Mesodermal cell (in vitro differentiated cells): ENCODE measurements around the gene ARL8A.

Experiments
- H3K27ac ChIP-seq: 2 replicates; pipeline ENCODE4 v1.7.0; 2013; ENCODE audit warnings: mild to moderate bottlenecking, low read depth, low read length, moderate library complexity; ENCODE audit not compliant: severe bottlenecking
- H3K36me3 ChIP-seq: 2 replicates; pipeline ENCODE4 v1.7.1; 2013; ENCODE audit warnings: mild to moderate bottlenecking, low read length, moderate library complexity; ENCODE audit not compliant: control insufficient read depth, insufficient read depth
- H3K4me1 ChIP-seq: one replicate; pipeline ENCODE4 v1.7.1; 2013; ENCODE audit warnings: mild to moderate bottlenecking, low read length; ENCODE audit not compliant: insufficient read depth, control insufficient read depth, poor library complexity, severe bottlenecking
- H3K4me3 ChIP-seq: 2 replicates; pipeline ENCODE4 v1.7.0; 2013; ENCODE audit warnings: low read length, control low read depth, mild to moderate bottlenecking; ENCODE audit not compliant: insufficient read depth, poor library complexity, severe bottlenecking; ENCODE audit errors: extremely low read depth
- H3K9me3 ChIP-seq: 2 replicates; pipeline ENCODE4 v1.7.1; 2013; ENCODE audit warnings: mild to moderate bottlenecking, low read length, moderate library complexity; ENCODE audit not compliant: control insufficient read depth
- WGBS, 2 experiments: methylation state at CpG; one replicate each; pipeline ENCODE4 v1.1.5; 2013; ENCODE audit warnings: missing lambda C conversion rate in 2 of 2; ENCODE audit not compliant: insufficient coverage in 2 of 2; 5-methylcytosine and 5-hydroxymethylcytosine counted together

ARL8A gene

DNA sequence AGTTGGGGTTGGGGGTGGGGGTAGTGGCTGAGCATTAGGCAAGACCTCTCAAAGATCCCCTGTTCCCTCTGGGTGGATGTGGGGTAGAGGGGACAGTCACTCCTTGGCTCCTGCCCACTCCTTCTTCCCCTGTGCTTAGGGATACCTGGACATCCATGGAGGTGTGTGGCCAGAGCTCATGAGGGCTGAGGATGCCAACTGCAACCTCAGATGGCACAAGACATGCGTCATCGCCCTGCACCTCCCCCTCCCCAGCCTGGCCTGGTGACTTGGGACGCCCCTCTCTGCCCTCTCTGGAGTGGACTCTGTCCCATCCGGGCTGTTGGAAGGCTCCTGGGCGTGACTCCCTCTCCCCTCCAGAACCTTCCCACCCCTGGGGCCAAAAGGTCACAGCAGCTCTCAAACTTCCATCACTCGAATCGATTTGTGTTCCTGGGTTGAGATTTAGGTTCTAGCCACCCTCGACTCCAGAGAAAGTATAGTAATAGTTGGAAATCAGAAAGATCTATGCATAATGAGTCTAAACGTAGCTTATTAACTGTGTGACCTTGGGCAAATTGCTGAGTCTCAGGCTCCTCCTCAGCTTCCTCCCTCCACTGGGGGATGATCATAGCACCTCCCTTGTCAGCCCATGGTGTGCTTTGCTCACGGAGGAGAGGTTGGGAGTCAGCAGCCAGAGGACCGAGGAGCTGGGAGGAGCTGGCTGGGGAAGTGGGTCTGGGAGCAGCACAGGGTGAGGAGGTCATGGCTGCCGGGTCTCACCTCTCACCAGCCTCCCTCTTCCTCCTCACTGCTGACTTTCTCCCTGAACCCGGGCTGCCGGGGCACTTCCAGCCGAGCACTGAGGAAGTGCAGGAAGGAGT is 18.1 kb upstream of the ARL8A start:
- peaks cover 45% of the 10 kb centered on the region for H3K4me1 ChIP-seq
- WGBS, 2 experiments = 81 to 89% methylated on average over 7 to 10 of the region's 15 CpGs
- no peak overlapping the region for H3K4me3 ChIP-seq
- no peak overlapping the region for H3K27ac ChIP-seq
- no peaks in the 10 kb centered on the region for H3K36me3 ChIP-seq
- no peaks in the 10 kb centered on the region for H3K9me3 ChIP-seq

DNA sequence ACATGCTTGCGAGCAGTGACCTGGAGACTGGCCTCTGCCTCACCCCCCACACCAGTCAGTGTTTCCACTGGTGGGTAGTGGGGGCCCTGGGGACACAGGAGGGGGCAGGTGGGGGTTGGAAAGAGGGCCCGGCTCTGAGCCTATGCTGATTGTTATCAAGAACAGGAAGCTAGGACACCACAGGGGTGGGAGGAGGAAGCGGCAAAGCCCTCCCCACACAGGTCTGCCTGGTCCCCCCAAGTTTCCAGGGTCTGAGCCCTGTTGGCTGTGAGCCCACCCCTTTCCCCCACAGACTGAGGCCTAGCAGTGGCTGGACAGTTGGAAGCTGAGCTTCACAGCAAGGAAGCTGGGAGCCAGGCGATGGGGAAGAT is 17.5 kb upstream of the ARL8A start:
- no peaks in the 10 kb centered on the region for H3K36me3 ChIP-seq
- no peak overlapping the region for H3K27ac ChIP-seq
- no peak overlapping the region for H3K4me3 ChIP-seq
- 75% methylated on average over 1 of the region's 4 CpGs; no CpG with 5 or more reads in 1 of the 2 experiments for WGBS, 2 experiments
- peaks cover 45% of the 10 kb centered on the region for H3K4me1 ChIP-seq
- no peaks in the 10 kb centered on the region for H3K9me3 ChIP-seq

GRCh38 chr1:202161151-202162046 is 16.9 kb upstream of the ARL8A start:
- Histone ChIP-seq H3K4me3 (no peak overlapping the region), H3K4me1 (peaks cover 47% of the 10 kb centered on the region), H3K9me3 (no peaks in the 10 kb centered on the region), H3K36me3 (no peaks in the 10 kb centered on the region), H3K27ac (no peak overlapping the region)
- 80 to 84% methylated on average over 17 to 22 of the region's 22 CpGs for WGBS, 2 experiments

DNA sequence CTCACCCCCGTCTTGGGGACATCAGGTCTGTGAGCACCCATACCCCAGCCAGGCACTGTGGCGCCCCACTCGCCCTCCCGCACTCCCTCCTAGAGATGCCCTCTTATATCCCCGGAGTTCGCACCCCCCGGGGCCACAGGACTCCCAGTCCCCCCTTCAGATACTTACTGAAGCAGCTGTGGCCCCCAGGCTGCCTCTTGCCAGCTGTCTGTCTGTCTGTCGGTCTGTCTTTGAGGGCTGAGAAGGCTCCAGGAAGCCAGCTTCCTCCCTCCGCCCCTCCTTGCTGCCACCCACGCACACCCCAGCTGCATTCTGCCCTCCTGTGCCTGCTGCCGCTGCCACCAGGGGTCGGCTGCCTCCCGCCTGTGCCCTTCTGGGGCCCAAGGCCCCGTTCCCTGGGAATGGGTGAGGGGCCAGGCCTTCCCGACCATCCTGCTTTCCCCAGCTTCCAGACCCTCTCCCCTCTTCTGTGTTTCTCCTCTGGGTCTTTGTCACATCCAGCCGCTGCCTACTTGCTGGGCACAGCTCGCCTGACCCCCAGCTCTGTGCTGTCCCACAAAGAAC is 15.9 kb upstream of the ARL8A start, which contains the start of gene PTPN7:
Gene PTPN7 (minus strand): TSS at position 226 of the 564 bp plus-strand sequence. CDS start 1,200 bp downstream, outside the sequence.
- H3K4me3 ChIP-seq = no peak within 1 kb of the TSS
- peaks cover 43% of the 10 kb centered on the region for H3K4me1 ChIP-seq
- no peaks in the 10 kb centered on the region for H3K36me3 ChIP-seq
- no peak within 1 kb of the TSS for H3K27ac ChIP-seq
- H3K9me3 ChIP-seq = no peaks in the 10 kb centered on the region
- WGBS, 2 experiments = 77 to 87% methylated on average over 8 to 17 of the region's 17 CpGs

- 94 to 96% methylated on average over 9 to 12 of the region's 16 CpGs for WGBS, 2 experiments
- Histone ChIP-seq H3K4me1 (peaks cover 43% of the 10 kb centered on the region), H3K27ac (no peak overlapping the region), H3K36me3 (no peaks in the 10 kb centered on the region), H3K9me3 (no peaks in the 10 kb centered on the region), H3K4me3 (no peak overlapping the region)
These were observed 15.2 kb upstream of the ARL8A start for GRCh38 chr1:202159534-202160371.

GRCh38 chr1:202158810-202159533 is 14.4 kb upstream of the ARL8A start:
- peaks cover 40% of the 10 kb centered on the region for H3K4me1 ChIP-seq
- no peak overlapping the region for H3K4me3 ChIP-seq
- 95 to 97% methylated on average over 7 to 9 of the region's 10 CpGs for WGBS, 2 experiments
- H3K9me3 ChIP-seq = no peaks in the 10 kb centered on the region
- no peaks in the 10 kb centered on the region for H3K36me3 ChIP-seq
- H3K27ac ChIP-seq = no peak overlapping the region

DNA sequence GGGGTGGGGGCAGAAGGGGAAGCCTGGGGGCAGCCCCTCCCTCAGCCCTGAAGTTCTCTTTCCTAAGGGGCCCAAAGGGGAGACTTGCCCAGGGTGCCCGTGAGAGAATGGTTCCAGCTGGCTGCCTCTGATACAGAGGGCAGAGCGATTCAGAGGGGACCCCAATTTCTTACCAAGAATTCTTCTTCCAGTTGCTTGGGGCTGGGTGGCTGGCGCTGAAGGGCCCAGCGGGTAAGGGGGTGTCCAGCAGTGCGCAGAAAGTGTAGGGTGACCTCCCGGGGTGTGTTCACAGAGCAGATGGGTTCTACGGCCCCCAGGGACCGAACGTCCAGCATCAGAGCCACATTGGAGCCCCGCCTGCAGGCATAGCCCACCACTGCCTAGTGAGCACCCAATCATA is 13.4 kb upstream of the ARL8A start:
- 96 to 99% methylated on average over 9 to 10 of the region's 10 CpGs for WGBS, 2 experiments
- H3K4me1 ChIP-seq = peaks cover 34% of the 10 kb centered on the region
- H3K9me3 ChIP-seq = no peaks in the 10 kb centered on the region
- H3K36me3 ChIP-seq = no peaks in the 10 kb centered on the region
- H3K27ac ChIP-seq = no peak overlapping the region
- H3K4me3 ChIP-seq = no peak overlapping the region

DNA sequence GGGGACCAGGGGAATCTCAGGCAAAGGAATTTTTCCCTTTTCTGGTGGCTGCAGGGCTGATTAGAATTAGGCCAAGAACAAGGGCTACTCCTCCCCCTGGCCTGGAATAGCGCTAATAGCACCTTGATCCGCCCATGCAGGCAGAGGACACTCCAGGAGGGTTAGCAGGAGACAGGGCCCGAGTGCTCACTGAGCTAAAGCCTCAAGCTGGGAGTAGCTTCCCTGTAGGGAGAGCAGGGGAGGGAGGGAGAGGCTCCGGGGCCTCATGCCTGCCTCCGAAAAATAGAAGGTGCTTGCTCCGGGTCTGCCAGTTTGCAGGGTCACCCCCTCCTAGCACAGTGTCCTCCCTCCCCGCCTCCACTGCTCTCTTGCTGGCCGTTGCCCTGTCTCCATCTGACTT is 12.1 kb upstream of the ARL8A start:
- no peaks in the 10 kb centered on the region for H3K36me3 ChIP-seq
- peaks cover 25% of the 10 kb centered on the region for H3K4me1 ChIP-seq
- H3K9me3 ChIP-seq = no peaks in the 10 kb centered on the region
- WGBS, 2 experiments = 66 to 71% methylated on average over 2 to 7 of the region's 8 CpGs
- H3K4me3 ChIP-seq = no peak overlapping the region
- no peak overlapping the region for H3K27ac ChIP-seq

- Histone ChIP-seq H3K36me3 (no peaks in the 10 kb centered on the region), H3K4me1 (peaks cover 16% of the 10 kb centered on the region), H3K27ac (no peak overlapping the region), H3K9me3 (no peaks in the 10 kb centered on the region), H3K4me3 (no peak overlapping the region)
- 89 to 97% methylated on average over 5 to 7 of the region's 8 CpGs for WGBS, 2 experiments
These were observed 11.0 kb upstream of the ARL8A start for GRCh38 chr1:202155478-202156021.
